ENCODE measurements around the gene CYB561D1. TPM values are rescaled to one million over a fixed set of nuclear protein-coding genes. Genes with fewer than 3 reads are reported as not detected.

CYB561D1 gene
- total and polyA plus RNA-seq, 2 donors (not counting 1 experiment from before 2014, with no cell fraction given) = 5.1 to 6.6 TPM

DNA sequence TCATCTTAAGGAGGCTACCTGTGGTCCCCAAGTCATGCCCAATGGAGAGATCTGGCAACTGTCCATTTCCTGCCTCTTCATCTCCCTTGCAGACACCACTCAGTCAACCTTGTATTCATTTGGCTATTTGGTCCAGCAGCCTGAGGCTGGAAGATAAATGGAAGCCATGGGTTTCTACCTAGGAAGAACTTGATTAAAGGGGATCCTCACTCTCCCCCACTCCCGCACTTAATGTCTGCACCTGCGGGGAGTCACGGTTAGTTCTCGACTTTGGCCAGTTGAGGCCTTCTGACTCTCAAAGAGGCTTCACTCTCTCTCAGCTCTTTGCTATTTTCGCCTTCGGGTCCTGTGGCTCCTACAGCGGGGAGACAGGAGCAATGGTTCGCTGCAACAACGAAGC is 18.6 kb upstream of the CYB561D1 start:
- Histone ChIP-seq H2AFZ (ENCODE audit: low read length) (no peak overlapping the region), H3K9ac (ENCODE audit: insufficient read depth, low read length) (no peak overlapping the region), H3K9me3 (ENCODE audit: control insufficient read depth, insufficient read depth, low read depth, low read length) (no peaks in the 10 kb centered on the region), H3K4me1 (ENCODE audit: control insufficient read depth, extremely low read depth, insufficient read depth, low read length) (no peaks in the 10 kb centered on the region), H4K20me1 (ENCODE audit: control insufficient read depth, extremely low read depth, insufficient read depth, low read length) (no peaks in the 10 kb centered on the region), H3K4me3 (replicated peaks in 1 of 4; ENCODE audit: control extremely low read depth in 1 of 4, insufficient read depth in 1 of 4, low read depth in 3 of 4, low read length in 4 of 4) (no peak overlapping the region), H3K4me2 (ENCODE audit: extremely low read depth, insufficient read depth, low read length) (no peak overlapping the region), H3K79me2 (ENCODE audit: control insufficient read depth, insufficient read depth, low read length) (no peaks in the 10 kb centered on the region), H3K36me3 (ENCODE audit: control insufficient read depth, insufficient read depth, low read length) (no peaks in the 10 kb centered on the region), H3K27ac (ENCODE audit: insufficient read depth, low read length) (no peak overlapping the region), H3K27me3 (ENCODE audit: control insufficient read depth, insufficient read depth, low read length) (peaks cover 16% of the 10 kb centered on the region)
- TF ChIP-seq CTCF (conservative IDR thresholded peaks at IDR 0.05 in 1 of 2, IDR thresholded peaks at IDR 0.05 in 1 of 2; ENCODE audit: low read depth in 1 of 2, low read length in 2 of 2) (no peak), EZH2 (IDR thresholded peaks at IDR 0.05; ENCODE audit: low read length, missing control alignments) (no peak)
- no peak for DNase-seq (ENCODE audit: low read depth in 2 of 2)

GRCh38 chr1:109476825-109477224 is 17.1 kb upstream of the CYB561D1 start:
- H3K27me3 ChIP-seq (ENCODE audit: control insufficient read depth, insufficient read depth, low read length) = peaks cover 12% of the 10 kb centered on the region
- H3K9me3 ChIP-seq (ENCODE audit: control insufficient read depth, insufficient read depth, low read depth, low read length) = no peaks in the 10 kb centered on the region
- TF ChIP-seq EZH2 (IDR thresholded peaks at IDR 0.05; ENCODE audit: low read length, missing control alignments) (no peak), CTCF (conservative IDR thresholded peaks at IDR 0.05 in 1 of 2, IDR thresholded peaks at IDR 0.05 in 1 of 2; ENCODE audit: low read depth in 1 of 2, low read length in 2 of 2) (no peak)
- no peak overlapping the region for H3K4me3 ChIP-seq (replicated peaks in 1 of 4; ENCODE audit: control extremely low read depth in 1 of 4, insufficient read depth in 1 of 4, low read depth in 3 of 4, low read length in 4 of 4)
- DNase-seq (ENCODE audit: low read depth in 2 of 2) = no peak
- H3K4me1 ChIP-seq (ENCODE audit: control insufficient read depth, extremely low read depth, insufficient read depth, low read length) = no peaks in the 10 kb centered on the region
- no peak overlapping the region for H3K27ac ChIP-seq (ENCODE audit: insufficient read depth, low read length)
- H2AFZ ChIP-seq (ENCODE audit: low read length) = no peak overlapping the region
- H4K20me1 ChIP-seq (ENCODE audit: control insufficient read depth, extremely low read depth, insufficient read depth, low read length) = no peaks in the 10 kb centered on the region
- H3K4me2 ChIP-seq (ENCODE audit: extremely low read depth, insufficient read depth, low read length) = no peak overlapping the region
- H3K79me2 ChIP-seq (ENCODE audit: control insufficient read depth, insufficient read depth, low read length) = no peaks in the 10 kb centered on the region
- H3K9ac ChIP-seq (ENCODE audit: insufficient read depth, low read length) = no peak overlapping the region
- H3K36me3 ChIP-seq (ENCODE audit: control insufficient read depth, insufficient read depth, low read length) = no peaks in the 10 kb centered on the region

DNA sequence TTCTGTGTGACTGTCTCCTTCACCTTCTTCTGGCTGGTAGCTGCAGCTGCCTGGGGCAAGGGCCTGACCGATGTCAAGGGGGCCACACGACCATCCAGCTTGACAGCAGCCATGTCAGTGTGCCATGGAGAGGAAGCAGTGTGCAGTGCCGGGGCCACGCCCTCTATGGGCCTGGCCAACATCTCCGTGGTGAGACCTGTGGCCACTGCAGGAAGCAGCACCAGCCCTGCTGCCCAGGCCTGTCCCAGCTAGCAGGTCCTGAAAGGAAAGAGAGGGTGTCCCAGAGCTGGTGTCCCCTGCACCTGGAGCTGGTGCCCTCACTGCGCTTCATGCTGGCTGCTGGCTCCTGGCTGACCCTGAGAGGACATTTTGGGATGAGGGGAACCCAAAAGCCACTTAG is 16.1 kb upstream of the CYB561D1 start:
- no peak overlapping the region for H3K9ac ChIP-seq (ENCODE audit: insufficient read depth, low read length)
- no peaks in the 10 kb centered on the region for H4K20me1 ChIP-seq (ENCODE audit: control insufficient read depth, extremely low read depth, insufficient read depth, low read length)
- H3K4me2 ChIP-seq (ENCODE audit: extremely low read depth, insufficient read depth, low read length) = no peak overlapping the region
- TF ChIP-seq CTCF (conservative IDR thresholded peaks at IDR 0.05 in 1 of 2, IDR thresholded peaks at IDR 0.05 in 1 of 2; ENCODE audit: low read depth in 1 of 2, low read length in 2 of 2) (no peak), EZH2 (IDR thresholded peaks at IDR 0.05; ENCODE audit: low read length, missing control alignments) (no peak)
- H3K27me3 ChIP-seq (ENCODE audit: control insufficient read depth, insufficient read depth, low read length) = peaks cover 12% of the 10 kb centered on the region
- no peak for DNase-seq (ENCODE audit: low read depth in 2 of 2)
- no peaks in the 10 kb centered on the region for H3K79me2 ChIP-seq (ENCODE audit: control insufficient read depth, insufficient read depth, low read length)
- H3K4me3 ChIP-seq (replicated peaks in 1 of 4; ENCODE audit: control extremely low read depth in 1 of 4, insufficient read depth in 1 of 4, low read depth in 3 of 4, low read length in 4 of 4) = no peak overlapping the region
- no peak overlapping the region for H3K27ac ChIP-seq (ENCODE audit: insufficient read depth, low read length)
- H3K36me3 ChIP-seq (ENCODE audit: control insufficient read depth, insufficient read depth, low read length) = no peaks in the 10 kb centered on the region
- H3K4me1 ChIP-seq (ENCODE audit: control insufficient read depth, extremely low read depth, insufficient read depth, low read length) = no peaks in the 10 kb centered on the region
- no peaks in the 10 kb centered on the region for H3K9me3 ChIP-seq (ENCODE audit: control insufficient read depth, insufficient read depth, low read depth, low read length)
- H2AFZ ChIP-seq (ENCODE audit: low read length) = no peak overlapping the region
